ENCODE data around the gene PGAP3. TPM values are rescaled to one million over a fixed set of nuclear protein-coding genes. Genes with fewer than 3 reads are reported as not detected.

Gene PGAP3
- total RNA-seq, 1 experiment from 2014 or later = 29.0 TPM

- WGBS (ENCODE audit: extremely low coverage, insufficient read length, low lambda C conversion rate) = no CpG with 5 or more reads among the region's 11 CpGs
- H3K27ac Mint-ChIP-seq = peak overlapping the region in 2 of 3 experiments; percentile 25 to 90; a peak in 3 of 7 replicates
- H3K23ac ChIP-seq (ENCODE audit: insufficient read length, low read depth, low read length) = no peak overlapping the region
- H3K14ac ChIP-seq (ENCODE audit: insufficient read depth, low read length) = no peak overlapping the region
- H3K4me1 Mint-ChIP-seq = peaks cover 37 to 63% of the 10 kb centered on the region in 2 experiments
- no peaks in the 10 kb centered on the region for H3K79me1 ChIP-seq (ENCODE audit: insufficient read depth, low read depth, low read length, poor library complexity, severe bottlenecking)
- TF ChIP-seq CTCF (conservative IDR thresholded peaks at IDR 0.05) = no peak
- H3K4me1 ChIP-seq (ENCODE audit: insufficient read depth, low read length) = peaks cover 9% of the 10 kb centered on the region; the same call in 1 of the 2 replicates
- no peaks in the 10 kb centered on the region for H3K79me2 ChIP-seq (ENCODE audit: insufficient read depth, low read length)
- no peak overlapping the region for H2BK120ac ChIP-seq (ENCODE audit: low read depth, low read length, poor library complexity, severe bottlenecking)
- H3K4ac ChIP-seq (ENCODE audit: low read depth, low read length) = no peak overlapping the region
- no peak overlapping the region for H4K8ac ChIP-seq (replicated peaks; ENCODE audit: insufficient read length, low read depth, low read length)
- H4K91ac ChIP-seq (ENCODE audit: insufficient read length, low read depth, low read length) = no peak overlapping the region
- H4K5ac ChIP-seq (ENCODE audit: insufficient read length, low read depth, low read length) = no peak overlapping the region
- no peak overlapping the region for H3K4me2 ChIP-seq (ENCODE audit: insufficient read depth, insufficient read length, low read length)
- DNase-seq = no peak
- H4K20me1 ChIP-seq (ENCODE audit: control insufficient read depth, insufficient read depth, insufficient read length) = no peaks in the 10 kb centered on the region
- no peak overlapping the region for H3K56ac ChIP-seq (ENCODE audit: insufficient read length, low read depth, low read length)
- H3K36me3 Mint-ChIP-seq (ENCODE audit: insufficient read depth in 1 of 3, low read depth in 3 of 3) = peaks cover 0 to 14% (median 2%) of the 10 kb centered on the region in 3 experiments; a peak in 6 of 7 replicates
- no peak overlapping the region for H3K9ac ChIP-seq (ENCODE audit: extremely low read depth, insufficient read length, low read length)
- H3K27ac ChIP-seq (ENCODE audit: insufficient read length, low read depth, low read length) = no peak overlapping the region
- H3K23me2 ChIP-seq (ENCODE audit: insufficient read length, low read depth, low read length, poor library complexity, severe bottlenecking) = no peaks in the 10 kb centered on the region
- no peaks in the 10 kb centered on the region; the same call in 1 of the 2 replicates for H3K27me3 Mint-ChIP-seq (ENCODE audit: low read depth)
- no peak overlapping the region for H2BK20ac ChIP-seq (ENCODE audit: low read depth, low read length, poor library complexity, severe bottlenecking)
- no peaks in the 10 kb centered on the region for H3K9me3 Mint-ChIP-seq
- no peak overlapping the region for H2AFZ ChIP-seq (ENCODE audit: low read length)
- no peak overlapping the region for H3K4me3 Mint-ChIP-seq
- no peak overlapping the region for H2BK12ac ChIP-seq (ENCODE audit: insufficient read length, low read depth, low read length)
- no peak overlapping the region for H3T11ph ChIP-seq (ENCODE audit: low read length)
- no peak overlapping the region for H2AK5ac ChIP-seq (ENCODE audit: insufficient read length, low read length)
- H3K27me3 ChIP-seq (ENCODE audit: insufficient read depth, low read length) = no peaks in the 10 kb centered on the region
- H2BK15ac ChIP-seq (ENCODE audit: low read depth, low read length) = no peak overlapping the region
- no peak overlapping the region for H3K18ac ChIP-seq (ENCODE audit: insufficient read length, low read depth, low read length)
- no peak overlapping the region for H2BK5ac ChIP-seq (ENCODE audit: insufficient read length, low read length)
- no peaks in the 10 kb centered on the region for H3K9me3 ChIP-seq (ENCODE audit: control insufficient read depth, low read depth, low read length)
Observed at GRCh38 chr17:39650121-39650579, 37.7 kb downstream of the PGAP3 start.
